SK-N-SH (cell line): ENCODE data around the gene TPH2. TPM values are rescaled to one million over a fixed set of nuclear protein-coding genes. Genes with fewer than 3 reads are reported as not detected.

Experiments
- CTCF ChIA-PET: fragments of 300-600, 350-600 bp; formaldehyde crosslinking; extraction: SDS; loops from one replicate; lab custom pipeline; 2021; lab: Yijun Ruan, JAX
- POLR2A ChIA-PET: fragments of 350-600 bp; sonication (Branson Sonifier 250); formaldehyde crosslinking; extraction: SDS; loops from one replicate; lab custom pipeline; 2020; ENCODE audit warnings: antibody characterized with exemption, inconsistent platforms; lab: Yijun Ruan, JAX
- DNase-seq: peaks from one replicate; pipeline ENCODE4 v3.0.0; 2012
- H2AFZ ChIP-seq: fragments of 200-600 bp; sonication (generic); 2 replicates; pipeline ENCODE4 v1.8.1; 2016; ENCODE audit warnings: antibody characterized with exemption, mild to moderate bottlenecking, low read depth
- H3F3A ChIP-seq: fragments of 200-600 bp; sonication (generic); replicated peaks from 2 replicates; pipeline ENCODE3; 2016; ENCODE audit warnings: antibody characterized with exemption, mild to moderate bottlenecking; ENCODE audit not compliant: insufficient read depth
- H3K27ac ChIP-seq, 2 experiments: fragments of 200-500 bp in 1 of 2; fragments of 200-600 bp in 1 of 2; sonication (Bioruptor generic) in 1 of 2; sonication (generic), shearing (Covaris generic) in 1 of 2; 2 replicates each; pipeline versions ENCODE4 v1.5.1 to v1.6.1; 2014 to 2016; ENCODE audit warnings: low read depth in 2 of 2, inconsistent platforms in 1 of 2, low read length in 1 of 2, mild to moderate bottlenecking in 1 of 2, mixed read lengths in 1 of 2
- H3K27me3 ChIP-seq: fragments of 200-600 bp; sonication (generic), shearing (Covaris generic); 2 replicates; pipeline ENCODE4 v1.6.1; 2016; ENCODE audit warnings: mixed run types; ENCODE audit not compliant: insufficient read depth
- H3K36me3 ChIP-seq, 2 experiments: fragments of 200-500 bp in 1 of 2; fragments of 200-600 bp in 1 of 2; sonication (Bioruptor generic) in 1 of 2; sonication (generic) in 1 of 2; replicated peaks in 1 of 2; 2 replicates each; pipeline versions ENCODE3 to v1.5.1; 2014 to 2016; ENCODE audit warnings: low read length in 1 of 2, mild to moderate bottlenecking in 1 of 2; ENCODE audit not compliant: insufficient read depth in 2 of 2, control insufficient read depth in 1 of 2
- H3K4me1 ChIP-seq, 2 experiments: fragments of 200-500 bp in 1 of 2; fragments of 200-600 bp in 1 of 2; sonication (Bioruptor generic) in 1 of 2; sonication (generic), shearing (Covaris generic) in 1 of 2; 2 replicates each; pipeline versions ENCODE4 v1.5.1 to v1.6.1; 2014 to 2016; ENCODE audit warnings: low read depth in 1 of 2, low read length in 1 of 2, mixed run types in 1 of 2; ENCODE audit not compliant: insufficient read depth in 2 of 2, control insufficient read depth in 1 of 2
- H3K4me2 ChIP-seq: fragments of 200-600 bp; sonication (generic), shearing (Covaris generic); 2 replicates; pipeline ENCODE4 v1.6.1; 2017; ENCODE audit warnings: mixed run types
- H3K4me3 ChIP-seq, 2 experiments: fragments of 200-500 bp in 1 of 2; fragments of 200-600 bp in 1 of 2; sonication (Bioruptor generic) in 1 of 2; sonication (generic), shearing (Covaris generic) in 1 of 2; 2 replicates each; pipeline versions ENCODE4 v1.5.1 to v1.8.1; 2014 to 2016; ENCODE audit warnings: low read depth in 2 of 2, inconsistent platforms in 1 of 2, low read length in 1 of 2, mild to moderate bottlenecking in 1 of 2, mixed read lengths in 1 of 2, moderate library complexity in 1 of 2
- H3K79me2 ChIP-seq: fragments of 200-600 bp; sonication (generic); 2 replicates; pipeline ENCODE4 v1.8.1; 2017; ENCODE audit warnings: mild to moderate bottlenecking; ENCODE audit not compliant: insufficient read depth
- H3K9ac ChIP-seq: fragments of 200-600 bp; sonication (generic); 2 replicates; pipeline ENCODE4 v1.6.1; 2017; ENCODE audit warnings: mixed run types
- H3K9me2 ChIP-seq: fragments of 200-600 bp; sonication (generic); 2 replicates; pipeline ENCODE4 v1.6.1; 2017; ENCODE audit warnings: mixed run types
- H3K9me3 ChIP-seq: fragments of 200-600 bp; sonication (generic); 2 replicates; pipeline ENCODE4 v1.6.1; 2017; ENCODE audit warnings: mixed run types, mild to moderate bottlenecking, moderate library complexity
- H4K20me1 ChIP-seq: fragments of 200-600 bp; sonication (generic); 2 replicates; pipeline ENCODE4 v1.6.1; 2017; ENCODE audit warnings: mild to moderate bottlenecking, mixed run types; ENCODE audit not compliant: insufficient read depth
- CHD2 ChIP-seq: fragments of 150-350 bp; IDR thresholded peaks from 2 replicates; pipeline ENCODE4 v1.6.1; 2018; ENCODE audit warnings: low read length; ENCODE audit not compliant: partially characterized antibody
- ELF1 ChIP-seq: IDR thresholded peaks from 2 replicates; pipeline ENCODE4 v1.4.0; 2012
- EP300 ChIP-seq, 2 experiments: IDR thresholded peaks; 2 replicates each; pipeline versions ENCODE4 v1.4.0 to v1.6.1; 2012; ENCODE audit warnings: borderline replicate concordance in 1 of 2, low read depth in 1 of 2, low read length in 1 of 2
- EZH2phosphoT487 ChIP-seq: fragments of 200-600 bp; sonication (generic); IDR thresholded peaks from 2 replicates; pipeline ENCODE4 v1.6.1; 2017; ENCODE audit warnings: low read depth, mixed run types, mild to moderate bottlenecking, antibody characterized with exemption, moderate library complexity, borderline replicate concordance
- FOSL2 ChIP-seq: IDR thresholded peaks from 2 replicates; pipeline ENCODE4 v1.4.0; 2012; ENCODE audit warnings: low read depth, mild to moderate bottlenecking, moderate library complexity, borderline replicate concordance
- FOXJ3 ChIP-seq: sonication (generic); formaldehyde crosslinking; IDR thresholded peaks from 2 replicates; pipeline ENCODE4 v1.5.1; 2020; ENCODE audit warnings: mild to moderate bottlenecking, missing genetic modification reagents
- FOXM1 ChIP-seq: IDR thresholded peaks from 2 replicates; pipeline ENCODE4 v1.4.0; 2012; ENCODE audit warnings: low read depth, mild to moderate bottlenecking
- GABPA ChIP-seq: IDR thresholded peaks from 2 replicates; pipeline ENCODE4 v1.4.0; 2012; ENCODE audit warnings: low read depth, mild to moderate bottlenecking
- GATA2 ChIP-seq: sonication (generic); formaldehyde crosslinking; IDR thresholded peaks from 2 replicates; pipeline ENCODE4 v1.5.0; 2020; ENCODE audit warnings: mild to moderate bottlenecking, missing genetic modification reagents
- MEF2A ChIP-seq: IDR thresholded peaks from 2 replicates; pipeline ENCODE4 v1.4.0; 2012; ENCODE audit warnings: low read depth, borderline replicate concordance
- NFIC ChIP-seq: IDR thresholded peaks from 2 replicates; pipeline ENCODE4 v1.4.0; 2012; ENCODE audit warnings: borderline replicate concordance
- NRF1 ChIP-seq: IDR thresholded peaks from 2 replicates; pipeline ENCODE4 v1.6.1; 2012; ENCODE audit warnings: low read depth, mild to moderate bottlenecking, low read length
- POLR2AphosphoS5 ChIP-seq: IDR thresholded peaks from 2 replicates; pipeline ENCODE4 v1.6.1; 2012; ENCODE audit warnings: low read depth, low read length
- RAD21 ChIP-seq: IDR thresholded peaks from 2 replicates; pipeline ENCODE4 v1.6.1; 2012; ENCODE audit warnings: mild to moderate bottlenecking, low read length
- RFX5 ChIP-seq: IDR thresholded peaks from 2 replicates; pipeline ENCODE4 v1.6.1; 2012; ENCODE audit warnings: mild to moderate bottlenecking, improper control_type of control experiment, low read length
- RXRA ChIP-seq: IDR thresholded peaks from 2 replicates; pipeline ENCODE4 v1.4.0; 2012; ENCODE audit warnings: low read depth, mild to moderate bottlenecking, borderline replicate concordance
- SIN3A ChIP-seq: IDR thresholded peaks from 2 replicates; pipeline ENCODE4 v1.6.1; 2012; ENCODE audit warnings: low read depth, mild to moderate bottlenecking, low read length, moderate library complexity, borderline replicate concordance
- SMC3 ChIP-seq: IDR thresholded peaks from 2 replicates; pipeline ENCODE4 v1.6.1; 2012; ENCODE audit warnings: low read depth, low read length, improper control_type of control experiment
- TAF1 ChIP-seq: IDR thresholded peaks from 2 replicates; pipeline ENCODE4 v1.6.1; 2012; ENCODE audit warnings: low read depth, mild to moderate bottlenecking, low read length, moderate library complexity, borderline replicate concordance
- TCF12 ChIP-seq: IDR thresholded peaks from 2 replicates; pipeline ENCODE4 v1.4.0; 2012
- TEAD4 ChIP-seq: IDR thresholded peaks from 2 replicates; pipeline ENCODE4 v1.4.0; 2012; ENCODE audit warnings: mild to moderate bottlenecking, borderline replicate concordance; ENCODE audit not compliant: insufficient read depth
- YY1 ChIP-seq: IDR thresholded peaks from 2 replicates; pipeline ENCODE4 v1.4.0; 2012; ENCODE audit warnings: low read depth, mild to moderate bottlenecking
- WGBS: methylation state at CpG from one replicate; pipeline ENCODE4 v1.1.6; 2017; ENCODE audit warnings: low lambda C conversion rate; 5-methylcytosine and 5-hydroxymethylcytosine counted together
- polyA plus RNA-seq, 3 experiments: library from polyadenylated mRNA; depleted of rRNA; stranded (reverse); fragments of >200 nt; gene quantifications; 2 replicates each; pipeline ENCODE4 v1.2.3, GENCODE V29; 2012
- TF ChIP-seq, protein P1 (sequence below): IDR thresholded peaks from 2 replicates; pipeline ENCODE4; 2012
- TF ChIP-seq, protein P2 (sequence below): fragments of 150-350 bp; IDR thresholded peaks from 2 replicates; pipeline ENCODE4 v1.6.1; 2017; ENCODE audit warnings: antibody characterized with exemption, low read length, low read depth, borderline replicate concordance
- TF ChIP-seq, protein P3 (sequence below): IDR thresholded peaks from 2 replicates; pipeline ENCODE4 v1.6.1; 2012; ENCODE audit warnings: mild to moderate bottlenecking, low read depth, low read length, moderate library complexity
- TF ChIP-seq, protein P4 (sequence below): IDR thresholded peaks from 2 replicates; pipeline ENCODE4 v1.4.0; 2012; ENCODE audit warnings: low read depth, borderline replicate concordance
- TF ChIP-seq, protein P5 (sequence below): fragments of 150-350 bp; IDR thresholded peaks from 2 replicates; pipeline ENCODE4 v1.6.1; 2016; ENCODE audit warnings: mild to moderate bottlenecking, low read depth, low read length

The TPH2 gene
- polyA plus RNA-seq, 1 of the 3 experiments (the other 2 are of a cell fraction) = not detected

DNA sequence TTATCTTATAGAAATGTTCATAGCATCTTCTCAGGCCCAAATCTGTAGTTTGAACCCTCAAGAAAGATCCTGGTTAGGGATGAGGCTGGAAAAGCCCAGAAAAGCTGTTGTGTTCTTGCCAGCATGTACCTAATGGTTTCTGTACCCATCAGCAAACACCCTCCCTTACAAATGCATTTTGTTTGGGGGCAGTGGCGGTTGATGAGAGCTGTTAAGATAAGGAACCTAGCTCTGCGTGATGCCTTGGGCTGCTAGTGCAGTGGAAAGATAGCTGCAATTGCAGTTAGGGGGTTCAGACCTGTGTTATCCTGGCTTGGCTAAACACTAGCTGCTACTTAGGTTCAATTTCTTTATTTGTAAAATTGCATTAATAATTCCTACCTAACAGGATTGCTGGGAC is 3.6 kb downstream of the TPH2 start:
- Histone ChIP-seq H2AFZ (no peak overlapping the region), H3K27me3 (no peaks in the 10 kb centered on the region), H3K9ac (no peak overlapping the region), H3K27ac (peak overlapping the region in 1 of 2 experiments; percentile 39; a peak in 2 of 4 replicates), H3F3A (no peaks in the 10 kb centered on the region), H3K79me2 (no peaks in the 10 kb centered on the region), H3K4me3 (no peak overlapping the region), H3K36me3 (no peaks in the 10 kb centered on the region), H4K20me1 (no peaks in the 10 kb centered on the region), H3K9me2 (no peaks in the 10 kb centered on the region), H3K4me2 (no peak overlapping the region), H3K9me3 (no peaks in the 10 kb centered on the region), H3K4me1 (peaks cover 0 to 21% of the 10 kb centered on the region in 2 experiments; a peak in 2 of 4 replicates)
- CTCF ChIA-PET = interaction anchor here (0.7 to 1.9 kb wide), 6 partner anchors 9 to 162 kb away, joined by 3 to 6 read pairs (median 4); no protein-coding TSS in a partner anchor
- WGBS = 44% methylated on average over 2 of the region's 2 CpGs
- POLR2A ChIA-PET = interaction anchor here (0.7 kb wide), 1 partner anchor 8 kb away, joined by 3 read pairs; no protein-coding TSS in a partner anchor
- DNase-seq = peak; percentile 32
- no peak for TF ChIP-seq CHD2
- TF ChIP-seq POLR2AphosphoS5 = no peak
- TF ChIP-seq, protein P1, sequence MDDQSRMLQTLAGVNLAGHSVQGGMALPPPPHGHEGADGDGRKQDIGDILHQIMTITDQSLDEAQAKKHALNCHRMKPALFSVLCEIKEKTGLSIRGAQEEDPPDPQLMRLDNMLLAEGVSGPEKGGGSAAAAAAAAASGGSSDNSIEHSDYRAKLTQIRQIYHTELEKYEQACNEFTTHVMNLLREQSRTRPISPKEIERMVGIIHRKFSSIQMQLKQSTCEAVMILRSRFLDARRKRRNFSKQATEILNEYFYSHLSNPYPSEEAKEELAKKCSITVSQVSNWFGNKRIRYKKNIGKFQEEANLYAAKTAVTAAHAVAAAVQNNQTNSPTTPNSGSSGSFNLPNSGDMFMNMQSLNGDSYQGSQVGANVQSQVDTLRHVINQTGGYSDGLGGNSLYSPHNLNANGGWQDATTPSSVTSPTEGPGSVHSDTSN = no peak
- TF ChIP-seq NRF1 = no peak
- TF ChIP-seq MEF2A = no peak
- TF ChIP-seq SIN3A = no peak
- TF ChIP-seq, protein P2, sequence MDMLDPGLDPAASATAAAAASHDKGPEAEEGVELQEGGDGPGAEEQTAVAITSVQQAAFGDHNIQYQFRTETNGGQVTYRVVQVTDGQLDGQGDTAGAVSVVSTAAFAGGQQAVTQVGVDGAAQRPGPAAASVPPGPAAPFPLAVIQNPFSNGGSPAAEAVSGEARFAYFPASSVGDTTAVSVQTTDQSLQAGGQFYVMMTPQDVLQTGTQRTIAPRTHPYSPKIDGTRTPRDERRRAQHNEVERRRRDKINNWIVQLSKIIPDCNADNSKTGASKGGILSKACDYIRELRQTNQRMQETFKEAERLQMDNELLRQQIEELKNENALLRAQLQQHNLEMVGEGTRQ = no peak
- no peak for TF ChIP-seq SMC3
- peak in 1 of 2 experiments; percentile 53; a peak in 1 of 4 replicates for TF ChIP-seq EP300 (IDR thresholded peaks at IDR 0.05; ENCODE audit: borderline replicate concordance in 1 of 2, low read depth in 1 of 2, low read length in 1 of 2)
- TF ChIP-seq, protein P3, sequence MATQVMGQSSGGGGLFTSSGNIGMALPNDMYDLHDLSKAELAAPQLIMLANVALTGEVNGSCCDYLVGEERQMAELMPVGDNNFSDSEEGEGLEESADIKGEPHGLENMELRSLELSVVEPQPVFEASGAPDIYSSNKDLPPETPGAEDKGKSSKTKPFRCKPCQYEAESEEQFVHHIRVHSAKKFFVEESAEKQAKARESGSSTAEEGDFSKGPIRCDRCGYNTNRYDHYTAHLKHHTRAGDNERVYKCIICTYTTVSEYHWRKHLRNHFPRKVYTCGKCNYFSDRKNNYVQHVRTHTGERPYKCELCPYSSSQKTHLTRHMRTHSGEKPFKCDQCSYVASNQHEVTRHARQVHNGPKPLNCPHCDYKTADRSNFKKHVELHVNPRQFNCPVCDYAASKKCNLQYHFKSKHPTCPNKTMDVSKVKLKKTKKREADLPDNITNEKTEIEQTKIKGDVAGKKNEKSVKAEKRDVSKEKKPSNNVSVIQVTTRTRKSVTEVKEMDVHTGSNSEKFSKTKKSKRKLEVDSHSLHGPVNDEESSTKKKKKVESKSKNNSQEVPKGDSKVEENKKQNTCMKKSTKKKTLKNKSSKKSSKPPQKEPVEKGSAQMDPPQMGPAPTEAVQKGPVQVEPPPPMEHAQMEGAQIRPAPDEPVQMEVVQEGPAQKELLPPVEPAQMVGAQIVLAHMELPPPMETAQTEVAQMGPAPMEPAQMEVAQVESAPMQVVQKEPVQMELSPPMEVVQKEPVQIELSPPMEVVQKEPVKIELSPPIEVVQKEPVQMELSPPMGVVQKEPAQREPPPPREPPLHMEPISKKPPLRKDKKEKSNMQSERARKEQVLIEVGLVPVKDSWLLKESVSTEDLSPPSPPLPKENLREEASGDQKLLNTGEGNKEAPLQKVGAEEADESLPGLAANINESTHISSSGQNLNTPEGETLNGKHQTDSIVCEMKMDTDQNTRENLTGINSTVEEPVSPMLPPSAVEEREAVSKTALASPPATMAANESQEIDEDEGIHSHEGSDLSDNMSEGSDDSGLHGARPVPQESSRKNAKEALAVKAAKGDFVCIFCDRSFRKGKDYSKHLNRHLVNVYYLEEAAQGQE = no peak
- TF ChIP-seq RXRA = no peak
- no peak for TF ChIP-seq RFX5
- TF ChIP-seq, protein P4, sequence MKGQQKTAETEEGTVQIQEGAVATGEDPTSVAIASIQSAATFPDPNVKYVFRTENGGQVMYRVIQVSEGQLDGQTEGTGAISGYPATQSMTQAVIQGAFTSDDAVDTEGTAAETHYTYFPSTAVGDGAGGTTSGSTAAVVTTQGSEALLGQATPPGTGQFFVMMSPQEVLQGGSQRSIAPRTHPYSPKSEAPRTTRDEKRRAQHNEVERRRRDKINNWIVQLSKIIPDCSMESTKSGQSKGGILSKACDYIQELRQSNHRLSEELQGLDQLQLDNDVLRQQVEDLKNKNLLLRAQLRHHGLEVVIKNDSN = no peak
- peak; percentile 82 for TF ChIP-seq GATA2 (CRISPR knock-in tag)
- no peak for TF ChIP-seq YY1
- no peak for TF ChIP-seq TEAD4
- 0 out of 2 replicates have a peak, but pooled peaks have one; percentile 26 for TF ChIP-seq FOXJ3
- TF ChIP-seq RAD21 = 0 out of 2 replicates have a peak, but pooled peaks have one; percentile 15
- no peak for TF ChIP-seq TAF1
- no peak for TF ChIP-seq FOSL2
- TF ChIP-seq ELF1 = no peak
- TF ChIP-seq EZH2phosphoT487 = no peak
- TF ChIP-seq FOXM1 = no peak
- TF ChIP-seq, protein P5, sequence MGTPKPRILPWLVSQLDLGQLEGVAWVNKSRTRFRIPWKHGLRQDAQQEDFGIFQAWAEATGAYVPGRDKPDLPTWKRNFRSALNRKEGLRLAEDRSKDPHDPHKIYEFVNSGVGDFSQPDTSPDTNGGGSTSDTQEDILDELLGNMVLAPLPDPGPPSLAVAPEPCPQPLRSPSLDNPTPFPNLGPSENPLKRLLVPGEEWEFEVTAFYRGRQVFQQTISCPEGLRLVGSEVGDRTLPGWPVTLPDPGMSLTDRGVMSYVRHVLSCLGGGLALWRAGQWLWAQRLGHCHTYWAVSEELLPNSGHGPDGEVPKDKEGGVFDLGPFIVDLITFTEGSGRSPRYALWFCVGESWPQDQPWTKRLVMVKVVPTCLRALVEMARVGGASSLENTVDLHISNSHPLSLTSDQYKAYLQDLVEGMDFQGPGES = no peak
- TF ChIP-seq NFIC = no peak
- TF ChIP-seq TCF12 = no peak
- no peak for TF ChIP-seq GABPA
